Neural crest cell (in vitro differentiated cells): ENCODE measurements around the gene A4GNT. TPM values are rescaled to one million over a fixed set of nuclear protein-coding genes. Genes with fewer than 3 reads are reported as not detected.

Source experiments
- DNase-seq: peaks from one replicate; pipeline ENCODE4 v3.0.0; 2021; ENCODE audit warnings: low read depth, mixed read lengths, low spot score
- H3K27ac Mint-ChIP-seq: one replicate; pipeline ENCODE4 v1.8.0; 2021; ENCODE audit warnings: mild to moderate bottlenecking, mixed read lengths; ENCODE audit not compliant: unreplicated experiment
- H3K27me3 Mint-ChIP-seq: 2 replicates; pipeline ENCODE4 v1.8.0; 2021; ENCODE audit warnings: low read depth, mild to moderate bottlenecking, mixed read lengths
- H3K36me3 Mint-ChIP-seq: 2 replicates; pipeline ENCODE4 v1.8.0; 2021; ENCODE audit warnings: low read depth, mild to moderate bottlenecking, mixed read lengths
- H3K4me1 Mint-ChIP-seq: 2 replicates; pipeline ENCODE4 v1.8.0; 2021; ENCODE audit warnings: mixed read lengths
- H3K4me3 Mint-ChIP-seq: one replicate; pipeline ENCODE4 v1.8.0; 2021; ENCODE audit warnings: mild to moderate bottlenecking, mixed read lengths
- H3K9me3 Mint-ChIP-seq: 2 replicates; pipeline ENCODE4 v1.8.0; 2021; ENCODE audit warnings: mixed read lengths
- CTCF ChIP-seq: fragments of 200-600 bp; sonication (generic); conservative IDR thresholded peaks from 2 replicates; pipeline ENCODE4 v1.5.0; 2021; ENCODE audit warnings: antibody characterized with exemption, mild to moderate bottlenecking
- long read RNA-seq: library from polyadenylated mRNA; unstranded; transcript quantifications from one replicate; pipeline ENCODE4 v2.0.0, GENCODE V29; 2020
- total RNA-seq: library from RNA; stranded (reverse); gene quantifications from 2 replicates; pipeline ENCODE4 v1.2.1, GENCODE V29; 2021

A4GNT gene
- total RNA-seq: not detected in 2 replicates
- long read RNA-seq: 0 reads

- Mint-ChIP-seq H3K36me3 (no peaks in the 10 kb centered on the region), H3K4me1 (peaks cover 8% of the 10 kb centered on the region), H3K27ac (no peak within 1 kb of the TSS), H3K9me3 (no peaks in the 10 kb centered on the region), H3K27me3 (no peaks in the 10 kb centered on the region), H3K4me3 (no peak within 1 kb of the TSS)
- DNase-seq: no peak
- no peak for TF ChIP-seq CTCF
Measured at GRCh38 chr3:138132239-138132638, at the start of gene A4GNT. Gene A4GNT, minus strand, starts transcription at chr3:138132390. Its CDS starts 1,134 bp downstream, at chr3:138131256.

DNA sequence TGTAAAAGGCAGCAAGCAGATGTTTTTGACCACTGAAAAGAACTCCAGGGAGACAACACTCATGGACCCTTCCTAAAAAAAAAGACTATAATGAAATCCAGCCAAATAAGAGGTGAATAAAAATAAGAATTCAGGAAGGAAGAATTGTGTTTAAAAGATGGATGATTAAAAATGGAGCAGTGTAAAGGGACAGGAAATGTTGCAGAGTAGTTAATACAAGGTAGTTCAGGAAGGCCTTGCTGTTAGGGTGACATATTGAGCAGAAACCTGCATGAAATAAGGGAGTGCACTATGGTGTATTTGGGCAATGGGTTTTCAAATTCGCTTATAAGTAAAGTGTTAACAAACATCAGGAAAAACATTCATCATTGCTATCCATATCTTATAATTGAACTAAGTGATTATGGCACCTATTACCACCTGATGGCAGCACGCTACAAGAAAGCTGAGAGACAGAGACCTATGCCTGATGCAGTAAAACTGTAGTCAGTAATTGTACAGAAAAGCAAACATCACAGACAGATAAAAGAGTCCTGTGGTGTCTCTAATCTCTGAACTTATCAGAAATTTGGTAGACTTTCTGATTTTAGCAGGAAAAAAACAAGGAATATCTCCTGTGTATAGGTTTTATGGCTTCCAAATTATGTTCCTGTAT, 48.3 kb upstream of the A4GNT start:
- Mint-ChIP-seq H3K4me1 (no peaks in the 10 kb centered on the region), H3K4me3 (no peak overlapping the region), H3K27me3 (peaks cover 73% of the 10 kb centered on the region), H3K9me3 (no peaks in the 10 kb centered on the region), H3K27ac (no peak overlapping the region), H3K36me3 (no peaks in the 10 kb centered on the region)
- peak; percentile 59 for TF ChIP-seq CTCF
- no peak for DNase-seq

GRCh38 chr3:138174421-138175131, 42.4 kb upstream of the A4GNT start, which contains the start of gene DBR1:
Gene DBR1, minus strand, starts transcription at chr3:138174921. Its CDS starts 126 bp downstream, at chr3:138174795.
- Mint-ChIP-seq H3K9me3 (no peaks in the 10 kb centered on the region), H3K4me3 (peak within 1 kb of the TSS; percentile 99), H3K27ac (peak within 1 kb of the TSS; percentile 99), H3K27me3 (peaks cover 20% of the 10 kb centered on the region), H3K4me1 (peaks cover 32% of the 10 kb centered on the region), H3K36me3 (no peaks in the 10 kb centered on the region)
- DNase-seq: peak; percentile 76
- no peak for TF ChIP-seq CTCF

- Mint-ChIP-seq H3K4me1 (peaks cover 32% of the 10 kb centered on the region), H3K27ac (peak overlapping the region; percentile 99)
Measured at GRCh38 chr3:138173769-138174420, 41.7 kb upstream of the A4GNT start.

More at GRCh38 chr3:138173769-138174420, 41.7 kb upstream of the A4GNT start:
- TF ChIP-seq CTCF: no peak
- H3K27me3 Mint-ChIP-seq: peaks cover 15% of the 10 kb centered on the region
- H3K9me3 Mint-ChIP-seq: no peaks in the 10 kb centered on the region
- DNase-seq: no peak
- peak overlapping the region; percentile 99 for H3K4me3 Mint-ChIP-seq
- no peaks in the 10 kb centered on the region for H3K36me3 Mint-ChIP-seq
